ENCODE measurements around the gene NXT1. TPM values are rescaled to one million over a fixed set of nuclear protein-coding genes. Genes with fewer than 3 reads are reported as not detected.

The NXT1 gene
- total RNA-seq, 2 experiments from 2014 or later = 35.8 to 37.8 TPM

- peak; percentile 19 for ATAC-seq
- POLR2A ChIA-PET = interaction anchor here (1.0 kb wide), 1 partner anchor 23 kb away, joined by 3 read pairs; the partner anchor contains the start of gene NAPB
- Mint-ChIP-seq H3K4me3 (peak overlapping the region; percentile 46), H3K36me3 (ENCODE audit: low read depth) (peaks cover 44% of the 10 kb centered on the region), H3K9me3 (no peaks in the 10 kb centered on the region), H3K27ac (peak overlapping the region; percentile 87), H3K27me3 (no peaks in the 10 kb centered on the region), H3K4me1 (ENCODE audit: low read depth) (peaks cover 54% of the 10 kb centered on the region)
- CTCF ChIA-PET = no interaction called here
- TF ChIP-seq CTCF (IDR thresholded peaks at IDR 0.05) = no peak
- intact Hi-C loops (cut with micrococcal nuclease) = no loop called here
- peak; percentile 25 for DNase-seq
These were observed 47.4 kb downstream of the NXT1 start for GRCh38 chr20:23397961-23398360.

GRCh38 chr20:23399568-23400241 is 49.1 kb downstream of the NXT1 start:
- H3K4me1 Mint-ChIP-seq (ENCODE audit: low read depth) = peaks cover 61% of the 10 kb centered on the region
- peaks cover 31% of the 10 kb centered on the region for H3K36me3 Mint-ChIP-seq (ENCODE audit: low read depth)
- ChIA-PET POLR2A (interaction anchor here (1.1 to 2.7 kb wide), 5 partner anchors 20 to 49 kb away, joined by 3 to 16 read pairs (median 7); partner anchors contain the start of gene NXT1), CTCF (interaction anchor here (0.8 to 2.6 kb wide), 6 partner anchors 9 to 50 kb away, joined by 3 to 12 read pairs (median 5); partner anchors contain the start of genes NAPB and NXT1)
- H3K4me3 Mint-ChIP-seq = no peak overlapping the region
- H3K9me3 Mint-ChIP-seq = no peaks in the 10 kb centered on the region
- H3K27ac Mint-ChIP-seq = peak overlapping the region; percentile 78
- DNase-seq (peak; percentile 54), ATAC-seq (peak; percentile 92)
- intact Hi-C loops (cut with micrococcal nuclease) = no loop called here
- no peak for TF ChIP-seq CTCF (IDR thresholded peaks at IDR 0.05)
- H3K27me3 Mint-ChIP-seq = no peaks in the 10 kb centered on the region

GRCh38 chr20:23401051-23401450 is 50.5 kb downstream of the NXT1 start:
- Mint-ChIP-seq H3K9me3 (no peaks in the 10 kb centered on the region), H3K4me1 (ENCODE audit: low read depth) (peaks cover 63% of the 10 kb centered on the region), H3K36me3 (ENCODE audit: low read depth) (peaks cover 25% of the 10 kb centered on the region), H3K27ac (no peak overlapping the region), H3K27me3 (no peaks in the 10 kb centered on the region), H3K4me3 (no peak overlapping the region)
- POLR2A ChIA-PET = interaction anchor here (2.1 to 2.7 kb wide), 2 partner anchors 21 to 33 kb away, joined by 5 to 16 read pairs; no protein-coding TSS in a partner anchor
- TF ChIP-seq CTCF (IDR thresholded peaks at IDR 0.05) = no peak
- DNase-seq (no peak), ATAC-seq (no peak)
- intact Hi-C loops (cut with micrococcal nuclease) = no loop called here
- CTCF ChIA-PET = interaction anchor here (0.6 to 2.6 kb wide), 3 partner anchors 18 to 51 kb away, joined by 3 to 12 read pairs (median 5); partner anchors contain the start of genes NAPB and NXT1

GRCh38 chr20:23403751-23404150 is 53.2 kb downstream of the NXT1 start:
- POLR2A ChIA-PET = no interaction called here
- H3K27ac Mint-ChIP-seq = no peak overlapping the region
- TF ChIP-seq CTCF (IDR thresholded peaks at IDR 0.05) = no peak
- ATAC-seq (no peak), DNase-seq (no peak)
- peaks cover 71% of the 10 kb centered on the region for H3K4me1 Mint-ChIP-seq (ENCODE audit: low read depth)
- CTCF ChIA-PET = interaction anchor here (1.1 to 1.4 kb wide), 2 partner anchors 14 to 38 kb away, joined by 3 to 5 read pairs; no protein-coding TSS in a partner anchor
- H3K27me3 Mint-ChIP-seq = no peaks in the 10 kb centered on the region
- peaks cover 19% of the 10 kb centered on the region for H3K36me3 Mint-ChIP-seq (ENCODE audit: low read depth)
- intact Hi-C loops (cut with micrococcal nuclease) = no loop called here
- H3K4me3 Mint-ChIP-seq = no peak overlapping the region
- no peaks in the 10 kb centered on the region for H3K9me3 Mint-ChIP-seq

- Mint-ChIP-seq H3K4me3 (no peak overlapping the region), H3K27ac (no peak overlapping the region), H3K27me3 (no peaks in the 10 kb centered on the region), H3K4me1 (ENCODE audit: low read depth) (peaks cover 71% of the 10 kb centered on the region), H3K36me3 (ENCODE audit: low read depth) (peaks cover 15% of the 10 kb centered on the region), H3K9me3 (no peaks in the 10 kb centered on the region)
- POLR2A ChIA-PET = no interaction called here
- intact Hi-C loops (cut with micrococcal nuclease) = no loop called here
- no peak for TF ChIP-seq CTCF (IDR thresholded peaks at IDR 0.05)
- CTCF ChIA-PET = interaction anchor here (1.3 to 1.4 kb wide), 2 partner anchors 13 to 30 kb away, joined by 3 to 5 read pairs; no protein-coding TSS in a partner anchor
- DNase-seq = no peak
- no peak for ATAC-seq
These were observed 53.6 kb downstream of the NXT1 start for GRCh38 chr20:23404196-23404595.

All from activated CD8-positive, alpha-beta T cell treated with anti-CD3 and anti-CD28 coated beads for 36 hours (primary cell).